HG03378 (cell line): ENCODE data around the gene MGAT5B.

ENCODE experiments used
- ATAC-seq: cut with Tn5 transposase; IDR thresholded peaks from one replicate; pipeline ENCODE4 v1.9.1; 2021; ENCODE audit warnings: mild to moderate bottlenecking, moderate library complexity; ENCODE audit not compliant: unreplicated experiment

Gene MGAT5B

DNA sequence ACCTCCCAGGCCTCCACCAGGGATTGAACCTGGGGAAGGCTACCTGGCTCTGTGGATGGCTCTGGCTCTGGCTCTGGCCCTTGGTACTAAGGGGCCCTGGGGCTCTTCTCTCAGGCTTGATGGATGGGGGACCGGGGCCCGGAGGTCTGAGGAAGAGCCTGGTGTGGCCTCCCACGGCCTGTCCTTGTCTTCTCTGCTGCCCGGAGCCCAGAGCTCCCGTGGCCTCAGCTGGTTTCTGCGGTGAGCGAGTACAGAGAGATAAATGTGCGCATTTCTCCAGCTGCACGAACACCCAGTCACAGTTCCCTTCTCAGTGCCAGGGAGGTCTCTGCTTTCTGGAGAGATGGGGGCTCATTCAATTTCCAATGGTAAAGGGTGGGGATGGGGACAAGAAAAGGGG, 9.2 kb downstream of the MGAT5B start:
- ATAC-seq: no peak

DNA sequence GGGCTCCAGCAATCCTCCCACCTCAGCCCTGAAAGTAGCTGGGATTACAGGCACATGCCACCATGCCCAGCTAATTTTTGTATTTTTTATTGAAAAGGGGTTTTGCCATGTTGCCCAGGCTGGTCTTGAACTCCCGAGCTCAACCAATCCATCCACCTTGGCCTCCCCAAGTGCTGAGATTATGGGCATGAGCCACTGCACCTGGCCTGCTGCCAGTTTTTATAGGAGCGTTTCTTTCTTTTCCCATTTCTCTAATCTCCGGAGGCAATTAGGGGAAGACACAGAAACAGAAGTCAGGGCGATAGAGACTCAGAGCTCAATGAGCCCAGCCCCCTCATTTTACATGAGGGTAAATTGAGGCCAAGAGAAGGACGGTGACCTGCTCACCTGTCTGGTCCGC, 10.4 kb downstream of the MGAT5B start:
- ATAC-seq: no peak

DNA sequence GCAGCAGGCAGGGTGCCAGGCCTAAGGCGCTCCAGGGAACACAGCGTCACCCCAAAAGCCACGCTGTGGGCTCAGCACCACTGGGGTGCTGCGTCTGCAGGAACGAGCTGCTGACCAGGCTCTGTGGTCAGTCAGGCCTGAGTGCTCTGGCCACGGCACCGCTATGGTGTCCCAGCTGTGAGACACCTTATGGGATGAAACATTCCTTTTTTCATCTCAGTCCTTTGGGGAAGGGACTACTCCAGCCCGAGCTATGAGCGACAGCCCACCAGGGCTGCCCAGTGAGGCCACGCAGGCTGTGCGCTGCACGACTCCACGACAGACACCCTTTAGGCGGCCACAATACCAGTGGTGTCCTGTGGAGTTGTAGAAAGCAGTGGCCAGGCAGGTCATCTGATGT, 11.1 kb downstream of the MGAT5B start:
- ATAC-seq: no peak

DNA sequence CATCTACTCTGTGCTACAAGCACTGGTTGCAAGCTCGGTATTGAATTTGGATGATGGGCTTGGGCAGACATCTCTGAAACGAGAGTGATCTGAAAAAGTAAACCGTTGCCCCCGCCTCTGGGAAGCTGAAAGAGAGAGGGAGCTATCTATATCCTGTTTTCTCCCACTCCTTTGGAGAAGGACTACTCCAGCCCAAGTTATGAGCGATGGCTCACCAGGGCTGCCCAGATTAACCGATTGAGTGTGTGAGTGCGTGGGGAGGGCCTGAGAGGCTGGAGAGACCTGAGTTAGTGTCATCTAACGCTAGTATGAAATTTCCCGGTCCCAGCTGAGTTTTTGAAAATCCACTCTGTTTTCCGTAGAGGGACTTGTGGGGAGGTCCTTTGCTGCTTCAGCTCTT, 11.5 kb downstream of the MGAT5B start:
- no peak for ATAC-seq

DNA sequence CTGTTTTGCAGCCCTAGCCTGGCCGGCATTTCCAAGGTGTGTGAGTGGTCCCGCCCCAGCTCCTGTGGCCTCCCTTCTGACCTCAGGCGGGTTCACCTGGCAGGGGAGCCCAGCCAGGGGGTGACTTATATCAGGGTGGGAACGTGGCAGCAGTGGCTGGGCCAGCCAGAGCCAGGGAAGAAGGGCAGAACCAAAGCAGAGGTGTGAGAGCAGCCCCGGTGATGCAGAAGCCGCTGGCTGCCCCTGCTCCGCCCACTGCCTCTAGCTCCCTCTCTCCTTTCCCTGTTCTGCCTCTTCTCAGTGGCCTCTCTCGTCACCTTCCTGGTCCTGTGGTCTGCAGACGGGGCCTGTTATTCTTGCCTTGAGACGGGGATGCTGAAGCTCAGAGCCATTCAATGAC, 12.1 kb downstream of the MGAT5B start:
- no peak for ATAC-seq

DNA sequence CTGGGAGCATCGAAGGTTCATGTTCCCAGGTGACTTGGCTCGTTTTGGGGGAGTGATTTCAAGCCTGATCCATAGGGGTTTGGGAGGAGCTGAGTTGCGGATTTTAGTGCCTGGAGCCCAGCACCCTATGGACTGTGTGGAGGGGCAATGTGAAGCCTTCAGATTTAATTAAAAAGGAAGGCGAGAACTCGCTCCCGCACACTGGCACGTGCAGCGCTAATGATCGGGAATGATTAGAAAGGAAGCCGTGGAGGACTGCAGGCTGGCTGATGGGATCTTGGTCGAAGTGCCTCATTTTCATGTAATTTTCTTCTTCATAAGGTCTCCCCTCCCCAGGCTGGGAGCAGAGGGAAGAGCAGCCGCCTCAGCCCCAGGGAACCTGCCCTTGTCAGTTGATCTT, 12.8 kb downstream of the MGAT5B start:
- ATAC-seq: no peak

DNA sequence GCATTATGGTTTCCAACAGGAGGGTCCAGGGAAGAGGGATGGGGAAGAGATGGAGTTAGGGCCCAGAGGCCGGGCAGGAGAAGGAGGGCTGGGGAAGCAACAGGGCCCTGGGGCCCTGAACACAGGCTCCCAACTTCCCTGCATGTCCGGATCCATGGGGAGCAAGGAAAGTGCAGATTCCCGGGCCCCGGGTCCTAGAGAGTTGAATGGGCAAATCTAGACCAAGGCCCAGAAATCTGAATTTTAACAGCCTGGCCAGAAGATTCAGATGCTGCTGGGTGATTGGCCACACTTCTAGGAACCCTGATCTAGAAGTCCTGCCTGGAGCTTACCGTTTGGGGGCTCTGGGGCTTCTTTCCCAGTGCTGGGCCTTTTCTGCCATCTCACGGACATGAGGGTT, 13.2 kb downstream of the MGAT5B start:
- no peak for ATAC-seq

DNA sequence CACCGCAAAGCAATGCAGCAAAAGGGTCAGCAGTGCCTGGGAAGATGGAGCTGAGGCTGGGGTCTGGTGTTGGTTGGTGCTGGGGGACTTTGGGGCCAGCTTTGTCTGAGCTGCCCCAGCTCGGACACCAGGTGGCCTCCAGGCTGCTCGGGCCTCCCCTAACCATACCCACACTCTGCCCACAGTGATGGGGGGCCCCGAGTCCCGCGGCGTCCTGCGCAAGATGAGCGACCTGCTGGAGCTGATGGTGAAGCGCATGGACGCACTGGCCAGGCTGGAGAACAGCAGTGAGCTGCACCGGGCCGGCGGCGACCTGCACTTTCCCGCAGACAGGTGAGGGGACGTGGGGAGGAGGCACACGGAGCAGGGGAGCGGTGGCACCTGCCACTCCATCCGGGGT, 13.8 kb downstream of the MGAT5B start:
- ATAC-seq: no peak

DNA sequence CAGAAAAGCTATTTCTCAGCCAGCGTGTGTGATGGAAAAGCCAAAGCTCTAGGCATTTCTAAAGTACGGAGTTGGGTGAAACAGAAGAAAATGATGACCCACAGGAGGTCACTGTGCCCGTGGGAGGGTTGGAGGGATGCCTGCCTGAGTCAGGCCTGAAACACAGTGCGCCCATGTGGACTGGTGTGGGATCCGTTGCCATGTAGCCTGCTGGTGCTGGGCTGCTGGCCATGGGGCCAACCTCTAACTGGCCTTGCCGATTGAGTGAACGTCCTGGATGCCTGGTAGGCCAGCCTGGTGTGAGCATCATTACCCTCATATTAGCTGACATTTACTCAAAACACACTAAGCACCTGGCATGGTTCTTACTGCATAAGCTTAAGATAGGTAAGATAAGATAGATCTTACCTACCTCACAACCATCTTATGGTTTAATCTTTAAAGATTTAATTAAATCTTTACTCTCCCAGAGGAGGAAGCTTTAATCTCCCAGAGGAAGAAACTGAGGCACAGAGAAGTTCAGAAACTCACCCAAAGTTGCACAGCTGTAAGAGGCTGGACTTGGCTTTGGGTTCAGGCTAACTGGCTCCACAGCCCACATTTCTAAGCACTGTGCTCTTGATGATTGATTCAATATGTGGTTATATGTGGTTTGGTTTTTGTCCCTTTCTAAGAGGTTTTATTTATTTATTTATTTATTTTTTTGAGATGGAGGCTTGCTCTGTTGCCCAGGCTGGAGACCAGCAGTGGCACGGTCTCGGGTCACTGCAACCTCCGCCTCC, 15.7 kb downstream of the MGAT5B start:
- no peak for ATAC-seq

DNA sequence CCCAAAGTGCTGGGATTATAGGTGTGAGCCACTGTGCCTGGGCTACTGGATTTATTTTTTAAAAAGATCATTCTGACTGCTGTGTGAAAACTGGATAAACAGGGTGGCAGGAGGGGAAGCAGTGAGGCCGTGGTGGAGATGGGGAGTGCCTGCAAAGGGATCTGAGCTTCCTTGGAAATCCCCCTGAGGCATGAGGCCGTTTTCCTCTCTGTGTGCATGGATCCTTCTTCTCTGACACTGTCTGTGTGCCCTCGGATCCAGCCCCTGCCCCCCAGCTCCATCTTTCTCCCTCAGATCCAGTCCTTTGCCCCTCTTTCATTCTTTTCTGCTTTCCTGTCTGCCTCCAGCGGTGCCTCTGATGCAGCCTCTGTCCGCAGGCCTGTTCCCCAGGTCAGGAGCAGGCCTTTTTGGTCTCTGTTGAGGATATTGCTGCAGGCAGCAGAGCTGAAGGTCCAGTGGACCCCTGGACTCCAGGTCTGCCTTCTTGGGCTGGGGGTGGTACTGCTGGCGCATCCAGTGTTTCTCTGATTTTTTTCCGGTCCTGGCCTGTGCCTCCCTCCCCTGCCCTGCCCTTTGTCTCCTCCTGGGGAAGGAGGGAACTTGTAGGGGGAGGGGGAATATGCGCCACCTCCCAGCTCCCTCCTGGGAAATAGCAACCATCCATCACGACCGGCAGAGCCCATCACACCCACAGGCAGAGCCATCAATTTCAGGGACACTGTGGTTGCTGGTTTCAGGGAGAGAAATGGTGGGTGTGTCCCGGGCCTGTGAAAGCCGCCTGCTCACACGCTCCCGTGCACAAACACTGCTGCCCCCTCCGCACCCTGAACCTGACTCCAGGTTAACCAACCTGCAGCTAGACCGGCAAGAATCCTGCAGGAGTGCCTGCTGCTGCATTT, 17.0 kb downstream of the MGAT5B start:
- ATAC-seq: no peak

DNA sequence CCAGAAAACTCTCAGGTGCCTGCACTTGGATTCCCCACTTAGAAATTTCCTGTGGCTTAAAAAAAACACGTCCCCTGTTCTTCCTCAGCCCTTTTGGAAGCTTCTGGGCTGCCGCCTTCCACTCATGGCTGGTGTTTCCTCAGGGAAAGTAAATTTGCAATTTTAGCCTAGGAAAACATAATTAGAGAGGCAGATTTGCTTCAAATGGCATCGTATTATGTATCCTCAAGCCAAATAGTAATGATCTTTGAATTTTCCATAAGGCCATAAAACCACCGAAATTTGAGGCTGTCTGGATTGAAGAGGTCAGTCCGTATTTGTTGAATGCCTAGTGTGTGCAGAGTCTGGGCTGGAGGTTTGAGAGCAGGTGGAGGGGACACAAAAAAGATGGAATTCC, 17.7 kb downstream of the MGAT5B start:
- ATAC-seq: no peak

DNA sequence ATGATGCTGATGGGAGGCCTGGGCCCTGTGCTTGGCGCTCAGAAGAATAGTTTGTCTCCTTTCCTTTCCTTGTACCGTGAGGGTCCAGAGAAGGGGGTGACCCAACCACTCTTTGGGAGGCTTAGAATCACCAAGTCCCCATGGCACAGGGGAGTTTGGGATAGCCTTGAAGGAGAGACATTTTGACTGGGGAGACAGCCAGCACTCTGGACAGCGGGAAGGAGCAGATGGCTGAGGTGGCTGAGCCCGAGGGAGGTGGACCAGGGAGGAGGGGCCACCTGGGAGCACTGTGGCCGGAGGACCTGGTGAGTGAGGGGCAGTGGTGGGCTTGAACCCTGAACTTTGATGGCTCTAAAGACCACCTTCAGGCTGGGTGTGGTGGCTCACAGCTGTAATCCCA, 18.2 kb downstream of the MGAT5B start:
- no peak for ATAC-seq

DNA sequence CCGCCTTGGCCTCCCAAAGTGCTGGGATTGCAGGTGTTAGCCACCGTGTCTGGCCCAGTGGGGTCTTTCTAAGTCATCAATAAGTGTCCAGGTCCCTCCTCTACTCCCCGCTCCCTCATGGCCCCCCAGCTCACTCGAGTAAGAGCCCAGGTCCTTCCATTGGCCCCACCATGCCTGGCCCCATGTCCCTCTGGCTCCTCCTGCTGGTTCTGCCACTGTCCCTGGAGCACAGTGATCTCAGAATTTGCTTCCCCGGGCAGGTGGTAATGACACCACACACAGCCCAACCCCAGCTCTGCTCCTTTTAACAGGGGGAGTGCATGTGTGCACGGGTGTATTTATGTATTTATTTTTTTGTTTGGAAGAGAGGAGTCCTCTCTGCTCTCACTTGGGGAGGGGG, 19.6 kb downstream of the MGAT5B start:
- no peak for ATAC-seq

DNA sequence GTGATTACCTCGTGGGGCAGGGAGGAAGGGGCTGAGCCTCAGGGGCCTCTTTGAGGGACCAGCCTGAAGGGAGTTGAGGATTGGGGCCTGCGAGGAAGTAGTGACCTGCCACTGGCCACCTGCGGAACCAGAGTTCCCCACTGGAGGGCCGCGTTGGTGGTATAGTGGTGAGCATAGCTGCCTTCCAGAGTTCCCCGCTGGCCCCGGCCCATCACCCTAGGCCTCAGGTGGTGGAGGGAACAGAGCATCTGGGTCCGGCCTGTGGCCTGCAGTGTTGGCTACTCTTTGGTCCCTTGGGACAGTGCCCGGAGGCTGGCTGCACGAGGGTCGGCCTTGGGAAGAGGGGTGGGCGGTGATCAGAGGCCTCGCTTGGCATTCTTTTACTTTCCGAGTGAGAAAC, 20.5 kb downstream of the MGAT5B start:
- ATAC-seq: no peak

DNA sequence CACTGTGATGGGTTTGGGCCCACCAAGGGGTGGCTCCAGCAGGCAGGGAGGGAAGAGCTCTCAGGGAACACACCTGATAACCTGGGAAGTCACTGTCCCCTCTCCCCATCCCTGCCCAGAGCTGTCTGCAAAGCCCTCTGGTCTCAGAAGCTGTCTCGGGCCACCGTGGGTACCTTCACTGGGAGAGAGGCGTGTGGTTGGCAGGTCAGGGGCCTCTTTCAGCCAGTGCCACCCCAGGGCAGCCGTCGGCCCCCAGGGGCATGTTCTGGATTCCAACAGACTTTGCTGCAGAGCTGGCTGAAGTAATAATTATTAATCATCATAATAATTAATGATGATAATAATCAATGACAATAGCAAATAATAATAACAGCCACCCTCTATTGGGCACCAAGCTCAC, 21.1 kb downstream of the MGAT5B start:
- no peak for ATAC-seq

DNA sequence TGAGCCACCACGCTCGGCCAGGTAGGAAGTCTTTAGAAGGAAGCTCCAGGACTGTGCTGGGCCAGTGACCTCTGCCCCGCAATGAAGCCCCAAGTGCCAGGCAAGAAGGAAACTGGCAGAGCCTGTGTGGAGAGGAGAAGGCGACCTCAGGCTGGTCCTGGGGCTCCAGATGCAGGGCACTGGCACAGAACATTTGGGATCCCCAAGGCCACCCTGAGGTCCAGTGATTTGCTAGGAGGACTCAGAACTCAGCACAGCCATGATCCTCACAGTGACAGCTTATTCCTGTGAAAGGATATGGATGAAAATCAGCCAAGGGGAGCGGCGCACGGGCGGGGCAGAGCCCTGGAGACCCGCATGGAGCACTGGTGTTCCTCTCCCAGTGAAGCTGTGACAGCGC, 24.1 kb downstream of the MGAT5B start:
- no peak for ATAC-seq

DNA sequence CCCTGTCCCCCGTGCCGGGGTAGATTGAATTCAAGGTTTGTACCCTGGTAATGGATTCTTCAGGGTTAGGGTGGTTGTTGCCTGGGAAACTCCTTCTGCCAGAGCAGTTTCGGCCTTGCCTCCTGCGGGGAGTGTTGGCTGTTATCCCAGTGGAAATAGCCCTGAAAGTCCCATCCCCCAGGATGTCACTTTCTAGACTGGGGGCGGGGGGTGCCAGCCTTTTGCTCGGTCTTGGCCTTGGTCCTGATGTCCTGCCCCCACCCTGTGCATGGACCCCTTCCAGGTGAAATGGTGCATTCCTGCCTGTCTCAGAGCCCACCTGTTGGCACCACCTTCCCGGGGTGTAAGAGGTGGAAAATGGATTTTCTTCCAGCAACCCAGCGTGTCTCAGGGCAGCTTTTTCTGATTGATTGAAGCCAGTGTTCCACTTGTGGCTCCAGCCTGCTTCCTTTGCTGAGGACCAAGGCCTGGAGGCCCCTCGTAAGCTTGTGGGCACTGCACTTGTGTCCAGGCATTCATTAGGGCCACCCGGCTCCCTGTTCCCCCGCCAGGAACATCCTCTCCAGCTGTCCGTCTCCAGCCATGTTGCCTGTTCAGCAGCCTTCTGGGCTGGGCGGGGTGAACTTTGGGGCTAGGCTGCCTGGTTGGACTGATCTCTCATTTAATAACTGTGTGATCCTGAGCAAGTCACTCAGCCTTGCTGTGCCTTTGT, 25.6 kb downstream of the MGAT5B start:
- no peak for ATAC-seq

DNA sequence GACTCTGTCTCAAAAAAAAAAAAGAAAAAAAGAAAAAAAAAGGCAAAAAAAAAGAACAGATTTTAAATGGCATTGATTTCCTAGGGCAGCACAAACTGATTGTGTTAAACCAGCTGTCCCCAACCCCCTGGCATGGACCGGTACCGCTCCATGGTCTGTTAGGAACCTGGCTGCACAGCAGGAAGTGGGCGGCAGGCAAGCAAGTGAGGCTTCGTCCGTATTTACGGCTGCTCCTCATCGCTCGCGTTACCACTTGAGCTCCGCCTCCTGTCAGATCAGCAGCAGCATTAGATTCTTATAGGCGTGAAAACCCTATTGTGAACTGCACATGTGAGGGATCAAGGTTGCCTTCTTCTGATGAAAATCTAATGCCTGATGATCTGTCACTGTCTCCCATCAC, 26.6 kb downstream of the MGAT5B start:
- no peak for ATAC-seq

DNA sequence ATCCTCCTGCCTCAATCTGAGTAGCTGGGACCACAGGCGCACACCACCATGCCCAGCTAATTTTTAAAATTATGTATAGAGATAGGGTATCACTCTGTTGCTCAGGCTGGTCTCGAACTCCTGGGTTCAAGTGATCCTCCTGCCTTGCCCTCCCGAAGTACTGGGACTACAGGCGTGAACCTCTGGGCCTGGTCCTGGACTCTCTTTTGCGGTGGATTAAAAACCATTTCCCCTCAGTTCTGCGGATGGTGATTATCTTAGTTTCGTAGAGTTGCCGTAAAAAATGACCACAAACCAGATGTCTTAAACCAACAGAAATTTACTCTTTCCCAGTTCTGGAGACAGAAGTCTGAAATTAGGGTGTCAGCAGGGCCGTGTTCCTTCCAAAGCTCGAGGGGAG, 28.8 kb downstream of the MGAT5B start:
- no peak for ATAC-seq

DNA sequence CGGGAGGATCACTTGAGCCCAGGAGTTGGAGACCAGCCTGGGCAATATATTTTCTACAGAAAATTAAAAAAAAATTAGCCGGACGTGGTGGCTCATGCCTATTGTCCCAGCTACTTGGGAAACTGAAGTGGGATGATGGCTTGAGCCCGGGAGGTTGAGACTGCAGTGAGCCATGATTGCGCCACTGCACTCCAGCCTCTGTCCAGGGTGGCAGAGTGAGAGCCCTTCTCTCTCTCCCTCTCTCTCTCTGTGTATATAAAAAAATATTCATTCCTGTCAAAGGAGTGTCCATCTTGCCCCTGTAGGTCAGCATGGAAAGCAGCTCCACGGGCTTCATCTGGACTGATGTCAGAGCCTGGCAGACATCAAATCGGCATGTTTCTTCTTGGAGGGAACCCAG, 31.2 kb downstream of the MGAT5B start:
- ATAC-seq: no peak

DNA sequence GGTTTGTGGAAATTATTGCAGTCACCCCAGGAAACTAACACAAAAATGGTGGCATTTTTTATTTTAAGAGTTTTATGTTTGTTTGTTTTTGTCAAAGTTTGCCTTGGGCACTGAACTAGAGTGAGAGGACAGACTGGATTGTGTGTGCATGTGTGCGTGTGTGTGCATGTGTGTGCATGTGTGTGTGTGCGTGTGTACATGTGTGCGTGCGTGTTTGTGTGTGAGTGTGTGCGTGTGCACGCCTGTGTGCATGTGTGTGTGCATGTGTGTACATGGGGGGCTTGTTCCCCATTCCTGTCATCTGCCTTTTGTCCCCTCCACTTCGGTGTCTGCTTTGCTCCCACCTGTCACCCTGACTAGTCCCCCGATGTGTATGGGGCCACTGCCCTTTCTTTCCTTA, 32.5 kb downstream of the MGAT5B start:
- no peak for ATAC-seq
